Measurements from ENCODE around the gene HSD17B2.
"Not testable (repeated sequence)": the region's sequence is repeated elsewhere in the genome, so short reads cannot be mapped to it uniquely, and the experiment has no call there.

HSD17B2 gene

DNA sequence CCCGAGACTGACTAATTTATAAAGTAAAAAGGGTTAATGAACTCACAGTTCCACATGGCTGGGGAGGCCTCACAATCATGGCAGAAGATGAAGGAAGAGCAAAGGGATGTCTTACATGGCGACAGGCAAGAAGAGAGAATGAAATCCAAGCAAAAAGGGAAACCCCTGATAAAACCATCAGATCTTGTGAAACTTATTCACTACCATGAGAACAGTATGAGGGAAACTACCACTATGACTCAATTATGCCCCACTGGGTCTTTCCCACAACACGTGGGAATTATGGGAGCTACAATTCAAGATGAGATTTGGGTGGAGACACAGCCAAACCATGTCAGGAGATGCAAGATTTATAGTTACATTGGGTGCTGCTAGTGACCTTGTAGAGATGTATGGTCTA, 74.2 kb downstream of the HSD17B2 start:
- not testable (repeated sequence) for H3K27me3 ChIP-seq (replicated peaks; ENCODE audit: control insufficient read depth, insufficient read depth, low read length); H3K4me3 ChIP-seq (ENCODE audit: low read length); H3K4me1 ChIP-seq (ENCODE audit: control insufficient read depth, insufficient read depth, low read length); H3K36me3 ChIP-seq (ENCODE audit: control insufficient read depth, insufficient read depth, low read length, severe bottlenecking); H3K9me3 ChIP-seq (ENCODE audit: control insufficient read depth, low read length); DNase-seq (ENCODE audit: low read depth); H3K9ac ChIP-seq (ENCODE audit: low read length)

DNA sequence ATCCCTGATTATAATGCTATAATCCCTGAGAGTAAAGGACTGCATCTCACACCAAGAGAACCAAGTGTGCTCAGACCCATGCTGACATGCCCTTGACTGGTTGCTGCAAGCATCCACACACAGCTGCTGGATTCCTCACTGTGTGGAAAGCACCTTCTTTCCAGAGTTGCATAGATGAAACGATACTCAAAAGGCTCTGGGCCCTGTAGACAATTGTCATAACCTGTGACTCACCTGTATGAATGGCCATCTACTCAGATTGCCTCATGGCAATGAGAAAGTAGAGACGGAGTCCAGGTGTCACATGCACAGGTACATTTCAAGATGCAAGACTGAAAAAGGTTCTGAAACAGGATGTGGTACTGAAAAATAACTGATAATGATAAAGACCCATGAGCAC, 76.9 kb downstream of the HSD17B2 start:
- H3K36me3 ChIP-seq (ENCODE audit: control insufficient read depth, insufficient read depth, low read length, severe bottlenecking), result no peaks in the 10 kb centered on the region
- H3K27me3 ChIP-seq (replicated peaks; ENCODE audit: control insufficient read depth, insufficient read depth, low read length), result no peaks in the 10 kb centered on the region
- no peak overlapping the region for H3K4me3 ChIP-seq (ENCODE audit: low read length)
- H3K9me3 ChIP-seq (ENCODE audit: control insufficient read depth, low read length), result no peaks in the 10 kb centered on the region
- H3K9ac ChIP-seq (ENCODE audit: low read length), result no peak overlapping the region
- no peaks in the 10 kb centered on the region for H3K4me1 ChIP-seq (ENCODE audit: control insufficient read depth, insufficient read depth, low read length)
- DNase-seq (ENCODE audit: low read depth), result no peak

DNA sequence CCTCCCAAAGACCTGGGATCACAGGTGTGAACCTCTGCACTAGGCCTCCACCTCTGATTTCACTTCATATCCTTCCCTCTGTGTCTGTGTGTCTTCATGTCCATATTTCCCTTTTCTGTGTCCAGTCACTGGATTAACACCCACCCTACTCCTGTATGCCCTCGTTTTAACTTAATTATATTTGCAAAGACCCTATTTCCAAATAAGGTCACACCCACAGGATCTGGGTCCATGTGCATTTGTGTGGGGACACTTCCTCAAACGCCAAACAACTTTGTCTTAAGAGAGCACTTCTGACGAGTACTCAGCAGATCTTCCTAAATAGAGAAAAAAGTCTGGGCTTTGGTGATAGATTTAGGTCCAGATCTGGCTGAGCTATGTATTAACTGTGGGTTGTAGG, 78.7 kb downstream of the HSD17B2 start:
- no peak overlapping the region for H3K9ac ChIP-seq (ENCODE audit: low read length)
- no peaks in the 10 kb centered on the region for H3K36me3 ChIP-seq (ENCODE audit: control insufficient read depth, insufficient read depth, low read length, severe bottlenecking)
- H3K27me3 ChIP-seq (replicated peaks; ENCODE audit: control insufficient read depth, insufficient read depth, low read length), result no peaks in the 10 kb centered on the region
- DNase-seq (ENCODE audit: low read depth), result no peak
- H3K4me1 ChIP-seq (ENCODE audit: control insufficient read depth, insufficient read depth, low read length), result no peaks in the 10 kb centered on the region
- H3K4me3 ChIP-seq (ENCODE audit: low read length), result no peak overlapping the region
- no peaks in the 10 kb centered on the region for H3K9me3 ChIP-seq (ENCODE audit: control insufficient read depth, low read length)

DNA sequence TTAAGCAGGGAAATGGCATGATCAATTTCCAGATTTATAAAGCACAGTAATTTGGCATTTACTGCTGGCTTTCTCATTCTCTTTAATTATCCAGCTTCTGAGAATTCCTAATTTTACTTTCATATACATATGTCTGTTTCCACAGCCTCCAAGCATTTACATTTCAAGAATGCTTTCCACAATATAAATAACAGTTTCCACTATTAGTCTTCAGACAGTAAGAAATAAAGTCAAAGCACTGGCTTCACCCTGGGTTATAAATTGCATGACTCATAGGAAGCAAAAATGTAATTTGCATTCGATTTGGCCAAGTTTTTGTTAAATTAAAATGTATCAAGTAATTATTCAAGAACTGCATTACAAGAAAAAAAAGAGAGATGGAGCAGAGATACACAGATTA, 81.5 kb downstream of the HSD17B2 start:
- no peak overlapping the region for H3K4me3 ChIP-seq (ENCODE audit: low read length)
- H3K9me3 ChIP-seq (ENCODE audit: control insufficient read depth, low read length), result no peaks in the 10 kb centered on the region
- no peaks in the 10 kb centered on the region for H3K36me3 ChIP-seq (ENCODE audit: control insufficient read depth, insufficient read depth, low read length, severe bottlenecking)
- H3K27me3 ChIP-seq (replicated peaks; ENCODE audit: control insufficient read depth, insufficient read depth, low read length), result no peaks in the 10 kb centered on the region
- no peak overlapping the region for H3K9ac ChIP-seq (ENCODE audit: low read length)
- DNase-seq (ENCODE audit: low read depth), result no peak
- H3K4me1 ChIP-seq (ENCODE audit: control insufficient read depth, insufficient read depth, low read length), result no peaks in the 10 kb centered on the region

DNA sequence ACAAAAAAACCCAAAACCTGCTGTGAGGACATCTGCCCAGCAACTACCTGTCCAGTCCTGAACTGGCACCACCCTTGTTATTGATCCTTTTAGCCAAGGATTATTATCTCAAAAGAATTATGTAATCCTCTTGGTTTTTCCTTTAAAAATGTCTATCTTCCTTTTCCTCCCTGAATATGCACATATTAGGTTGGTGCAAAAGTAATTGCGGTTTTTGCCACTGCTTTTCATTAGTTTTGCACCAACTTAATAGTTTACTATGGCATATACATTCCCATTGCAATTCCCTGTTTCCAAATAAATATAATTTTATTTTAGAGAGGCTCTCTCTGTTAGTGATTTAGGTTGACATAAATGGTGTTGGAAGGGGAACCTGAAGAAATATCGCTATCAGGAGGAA, 83.7 kb downstream of the HSD17B2 start:
- Histone ChIP-seq H3K4me3 (ENCODE audit: low read length) (no peak overlapping the region), H3K27me3 (replicated peaks; ENCODE audit: control insufficient read depth, insufficient read depth, low read length) (no peaks in the 10 kb centered on the region), H3K9me3 (ENCODE audit: control insufficient read depth, low read length) (no peaks in the 10 kb centered on the region), H3K4me1 (ENCODE audit: control insufficient read depth, insufficient read depth, low read length) (no peaks in the 10 kb centered on the region), H3K36me3 (ENCODE audit: control insufficient read depth, insufficient read depth, low read length, severe bottlenecking) (no peaks in the 10 kb centered on the region), H3K9ac (ENCODE audit: low read length) (no peak overlapping the region)
- no peak for DNase-seq (ENCODE audit: low read depth)

DNA sequence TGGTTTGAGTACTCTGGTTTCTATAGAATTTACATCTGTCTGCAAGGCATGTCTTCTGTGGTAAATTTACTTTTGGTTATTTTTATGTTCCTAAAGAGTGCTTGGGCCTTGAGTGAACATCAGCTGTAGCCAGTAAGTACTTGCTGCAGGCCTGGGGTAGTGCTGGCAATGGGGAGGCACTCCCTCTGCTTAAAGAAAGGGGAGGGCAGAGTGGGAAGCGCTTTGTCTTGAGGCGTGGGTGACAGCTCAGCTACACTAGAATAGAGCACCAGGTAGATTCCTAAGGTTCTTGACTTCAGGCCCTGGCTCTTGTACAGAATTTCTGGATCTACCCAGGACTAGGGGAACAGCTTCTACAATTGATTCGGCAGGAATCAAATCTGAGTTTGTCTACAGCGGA, 84.4 kb downstream of the HSD17B2 start:
- Histone ChIP-seq H3K27me3 (replicated peaks; ENCODE audit: control insufficient read depth, insufficient read depth, low read length) (no peaks in the 10 kb centered on the region), H3K4me3 (ENCODE audit: low read length) (no peak overlapping the region), H3K9me3 (ENCODE audit: control insufficient read depth, low read length) (no peaks in the 10 kb centered on the region), H3K9ac (ENCODE audit: low read length) (no peak overlapping the region), H3K4me1 (ENCODE audit: control insufficient read depth, insufficient read depth, low read length) (no peaks in the 10 kb centered on the region), H3K36me3 (ENCODE audit: control insufficient read depth, insufficient read depth, low read length, severe bottlenecking) (no peaks in the 10 kb centered on the region)
- no peak for DNase-seq (ENCODE audit: low read depth)

DNA sequence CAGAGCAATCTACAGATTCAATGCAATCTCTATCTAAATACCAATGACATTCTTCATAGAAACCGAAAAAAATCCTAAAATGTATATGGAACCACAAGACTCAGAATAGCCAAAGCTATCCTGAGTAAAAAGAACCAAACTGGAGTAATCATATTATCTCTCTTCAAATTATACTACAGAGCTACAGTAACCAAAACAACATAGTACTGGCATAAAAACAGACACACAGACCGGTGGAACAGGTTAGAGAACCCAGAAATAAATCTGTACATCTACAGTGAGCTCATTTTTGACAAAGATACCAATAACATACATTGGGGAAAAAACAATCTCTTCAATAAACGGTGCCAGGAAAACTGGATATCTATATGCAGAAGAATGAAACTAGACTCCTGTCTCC, 89.6 kb downstream of the HSD17B2 start:
- no peaks in the 10 kb centered on the region for H3K36me3 ChIP-seq (ENCODE audit: control insufficient read depth, insufficient read depth, low read length, severe bottlenecking)
- no peak overlapping the region for H3K9ac ChIP-seq (ENCODE audit: low read length)
- H3K4me3 ChIP-seq (ENCODE audit: low read length), result no peak overlapping the region
- no peaks in the 10 kb centered on the region for H3K4me1 ChIP-seq (ENCODE audit: control insufficient read depth, insufficient read depth, low read length)
- no peaks in the 10 kb centered on the region for H3K27me3 ChIP-seq (replicated peaks; ENCODE audit: control insufficient read depth, insufficient read depth, low read length)
- no peaks in the 10 kb centered on the region for H3K9me3 ChIP-seq (ENCODE audit: control insufficient read depth, low read length)
- no peak for DNase-seq (ENCODE audit: low read depth)

DNA sequence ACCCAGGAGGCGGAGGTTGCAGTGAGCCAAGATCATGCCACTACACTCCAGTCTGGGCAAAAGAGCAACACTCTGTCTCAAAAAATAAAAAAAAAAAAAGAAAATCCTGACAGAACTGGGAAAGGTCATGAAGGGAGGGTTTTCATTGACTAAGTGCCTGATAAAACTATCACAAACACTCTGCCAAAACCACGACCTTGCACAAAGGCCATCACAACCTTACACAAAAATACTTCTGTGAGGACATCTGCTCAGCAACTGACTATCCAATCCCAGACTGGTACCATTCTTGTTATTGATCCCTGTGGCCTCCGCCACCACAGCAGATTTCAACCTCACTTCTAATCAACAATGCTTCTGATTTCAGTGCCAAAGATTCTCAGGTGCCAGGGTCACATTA, 94.8 kb downstream of the HSD17B2 start:
- no peaks in the 10 kb centered on the region for H3K9me3 ChIP-seq (ENCODE audit: control insufficient read depth, low read length)
- H3K36me3 ChIP-seq (ENCODE audit: control insufficient read depth, insufficient read depth, low read length, severe bottlenecking), result no peaks in the 10 kb centered on the region
- no peak for DNase-seq (ENCODE audit: low read depth)
- H3K4me3 ChIP-seq (ENCODE audit: low read length), result no peak overlapping the region
- no peaks in the 10 kb centered on the region for H3K4me1 ChIP-seq (ENCODE audit: control insufficient read depth, insufficient read depth, low read length)
- H3K9ac ChIP-seq (ENCODE audit: low read length), result no peak overlapping the region
- no peaks in the 10 kb centered on the region for H3K27me3 ChIP-seq (replicated peaks; ENCODE audit: control insufficient read depth, insufficient read depth, low read length)

DNA sequence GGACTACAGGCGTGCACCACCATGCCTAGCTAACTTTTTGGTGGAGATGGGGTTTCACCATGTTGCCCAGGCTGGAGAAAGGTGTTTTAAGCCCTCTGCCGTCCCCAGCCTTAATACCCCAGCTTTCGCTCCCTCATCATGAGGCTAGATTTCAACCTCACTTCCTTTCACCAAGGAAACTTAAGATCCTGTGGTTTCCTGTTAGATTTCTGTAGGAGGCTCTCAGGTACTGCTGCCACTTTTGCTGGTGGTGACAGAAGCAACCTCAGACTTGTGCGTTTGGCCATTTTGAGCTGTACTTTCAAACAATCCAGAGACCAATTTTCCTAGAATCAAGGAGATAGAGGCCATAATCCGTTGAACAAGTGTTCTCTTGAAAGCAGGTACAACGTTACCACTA, 98.7 kb downstream of the HSD17B2 start:
- H3K9me3 ChIP-seq (ENCODE audit: control insufficient read depth, low read length), result no peaks in the 10 kb centered on the region
- DNase-seq (ENCODE audit: low read depth), result no peak
- H3K36me3 ChIP-seq (ENCODE audit: control insufficient read depth, insufficient read depth, low read length, severe bottlenecking), result no peaks in the 10 kb centered on the region
- H3K4me3 ChIP-seq (ENCODE audit: low read length), result no peak overlapping the region
- no peak overlapping the region for H3K9ac ChIP-seq (ENCODE audit: low read length)
- no peaks in the 10 kb centered on the region for H3K4me1 ChIP-seq (ENCODE audit: control insufficient read depth, insufficient read depth, low read length)
- H3K27me3 ChIP-seq (replicated peaks; ENCODE audit: control insufficient read depth, insufficient read depth, low read length), result no peaks in the 10 kb centered on the region

DNA sequence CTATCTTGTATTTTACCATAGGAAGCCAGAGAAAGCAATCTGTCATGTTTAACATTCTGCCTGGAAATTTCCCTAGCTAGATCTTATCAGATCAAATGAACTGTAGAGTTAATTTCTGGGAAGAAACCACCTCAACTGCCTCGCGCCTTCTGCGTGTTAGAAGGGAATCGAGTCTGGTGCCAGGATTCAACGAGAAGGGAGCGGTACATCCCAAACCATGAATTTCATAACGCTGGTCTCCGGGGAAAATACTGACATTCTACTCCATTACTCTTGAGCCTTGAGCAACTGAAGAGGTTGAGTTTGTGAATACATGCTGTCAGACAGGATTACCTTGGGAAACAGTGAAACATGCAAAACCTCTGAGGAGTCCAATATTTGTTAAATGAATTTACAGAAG, 99.8 kb downstream of the HSD17B2 start:
- H3K9ac ChIP-seq (ENCODE audit: low read length), result no peak overlapping the region
- H3K4me1 ChIP-seq (ENCODE audit: control insufficient read depth, insufficient read depth, low read length), result no peaks in the 10 kb centered on the region
- no peaks in the 10 kb centered on the region for H3K27me3 ChIP-seq (replicated peaks; ENCODE audit: control insufficient read depth, insufficient read depth, low read length)
- H3K4me3 ChIP-seq (ENCODE audit: low read length), result no peak overlapping the region
- no peaks in the 10 kb centered on the region for H3K9me3 ChIP-seq (ENCODE audit: control insufficient read depth, low read length)
- H3K36me3 ChIP-seq (ENCODE audit: control insufficient read depth, insufficient read depth, low read length, severe bottlenecking), result no peaks in the 10 kb centered on the region
- no peak for DNase-seq (ENCODE audit: low read depth)

DNA sequence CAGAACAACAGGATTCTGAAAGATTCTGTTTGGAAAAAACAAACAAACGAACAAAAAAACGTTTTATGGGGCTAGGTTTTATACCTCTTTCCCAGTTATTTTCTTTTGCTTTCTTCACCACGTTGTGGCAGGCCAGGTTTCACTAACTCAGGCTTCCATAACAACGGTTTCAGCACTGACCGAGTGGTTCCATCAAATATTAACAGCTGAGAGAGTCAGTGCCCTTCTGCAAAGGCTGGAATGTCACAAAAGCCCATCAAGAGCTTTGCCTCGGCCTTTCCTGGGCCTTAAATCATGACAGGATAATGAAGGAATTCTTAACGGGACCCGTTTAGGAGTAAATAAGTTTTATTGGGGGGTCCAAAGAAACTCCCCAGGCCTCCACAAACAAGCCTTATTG, 100.8 kb downstream of the HSD17B2 start:
- no peak for DNase-seq (ENCODE audit: low read depth)
- Histone ChIP-seq H3K27me3 (replicated peaks; ENCODE audit: control insufficient read depth, insufficient read depth, low read length) (no peaks in the 10 kb centered on the region), H3K36me3 (ENCODE audit: control insufficient read depth, insufficient read depth, low read length, severe bottlenecking) (no peaks in the 10 kb centered on the region), H3K9ac (ENCODE audit: low read length) (no peak overlapping the region), H3K4me3 (ENCODE audit: low read length) (no peak overlapping the region), H3K4me1 (ENCODE audit: control insufficient read depth, insufficient read depth, low read length) (no peaks in the 10 kb centered on the region), H3K9me3 (ENCODE audit: control insufficient read depth, low read length) (no peaks in the 10 kb centered on the region)

DNA sequence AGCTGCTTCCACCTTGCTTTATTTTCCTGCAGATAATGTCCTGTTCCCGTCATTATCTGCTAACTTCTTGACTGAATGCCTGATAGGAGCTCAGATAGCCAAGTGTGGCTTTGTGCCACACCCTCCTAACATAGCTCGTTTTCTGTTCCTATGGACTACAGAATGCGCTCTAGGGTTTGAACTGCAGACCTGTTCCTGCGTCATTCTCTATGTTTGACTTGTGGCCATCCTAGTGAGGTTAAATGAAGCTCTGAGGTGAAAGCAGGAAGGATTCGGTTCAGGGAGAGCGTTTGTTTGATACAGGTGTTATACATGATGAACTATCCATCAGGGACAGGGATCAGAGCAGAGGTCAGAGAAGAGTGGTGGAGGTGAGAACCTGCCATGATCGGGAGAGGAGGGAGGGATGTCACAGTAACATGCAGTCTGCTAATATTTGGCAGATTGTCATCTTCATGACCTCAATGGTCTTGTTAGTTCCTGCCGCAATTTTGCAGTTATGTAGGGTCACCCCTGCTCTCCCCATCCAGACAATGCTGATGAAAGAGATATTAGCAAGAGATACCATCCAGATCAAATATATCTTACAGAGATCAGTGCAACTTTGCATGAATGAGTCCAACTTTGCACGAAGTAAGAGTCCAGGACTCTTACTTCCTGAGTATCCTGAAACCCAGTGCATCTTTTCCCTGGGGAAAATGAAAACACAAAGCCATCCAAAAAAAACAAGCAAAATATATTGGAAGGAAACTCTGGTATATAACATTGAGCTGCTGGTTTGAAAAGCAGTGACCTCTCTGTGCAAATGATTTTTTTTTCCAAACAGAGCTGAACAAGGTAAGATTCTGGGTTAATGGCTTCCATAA, 102.1 kb downstream of the HSD17B2 start:
- H3K36me3 ChIP-seq (ENCODE audit: control insufficient read depth, insufficient read depth, low read length, severe bottlenecking), result no peaks in the 10 kb centered on the region
- no peak overlapping the region for H3K4me3 ChIP-seq (ENCODE audit: low read length)
- H3K9me3 ChIP-seq (ENCODE audit: control insufficient read depth, low read length), result no peaks in the 10 kb centered on the region
- no peaks in the 10 kb centered on the region for H3K27me3 ChIP-seq (replicated peaks; ENCODE audit: control insufficient read depth, insufficient read depth, low read length)
- H3K4me1 ChIP-seq (ENCODE audit: control insufficient read depth, insufficient read depth, low read length), result no peaks in the 10 kb centered on the region
- DNase-seq (ENCODE audit: low read depth), result no peak
- no peak overlapping the region for H3K9ac ChIP-seq (ENCODE audit: low read length)

All from adipocyte (in vitro differentiated cells).